Bronchus fibroblast of lung (primary cell): ENCODE measurements around the gene C19orf47. TPM values are rescaled to one million over a fixed set of nuclear protein-coding genes. Genes with fewer than 3 reads are reported as not detected.

ENCODE experiments used
- total RNA-seq: library from RNA; depleted of rRNA; stranded (reverse); fragments of >200 nt; gene quantifications from 2 replicates; pipeline ENCODE4 v1.2.3, GENCODE V29; 2015

C19orf47 gene
- total RNA-seq, result 9.2 and 15.0 TPM in 2 replicates

GRCh38 chr19:40348125-40348913 is at the start of gene C19orf47, which contains the start of gene PLD3:
Gene C19orf47 (minus strand): TSS chr19:40348397. CDS start chr19:40341857, 6,540 bp downstream.
Gene PLD3 (plus strand): TSS chr19:40348695. CDS start chr19:40366484, 17,789 bp downstream.

GRCh38 chr19:40390084-40390742 is 42.0 kb upstream of the C19orf47 start, which contains the start of gene HIPK4:
Gene HIPK4 (minus strand): TSS chr19:40390181. CDS start chr19:40389902, 279 bp downstream.

GRCh38 chr19:40284501-40285352 is 63.5 kb downstream of the C19orf47 start, which contains the start of gene AKT2:
Gene AKT2 (minus strand): TSS chr19:40285345. CDS start chr19:40265267, 20,078 bp downstream.

Other genes with a start within 250 kb of the C19orf47 start
- 4.9 and 5.1 TPM in 2 replicates for gene MAP3K10, start 157.0 kb downstream of the C19orf47 start, total RNA-seq
- not detected in 2 replicates for gene TTC9B, start 130.0 kb downstream of the C19orf47 start, total RNA-seq
- not detected in 2 replicates for gene CCNP, start 121.7 kb downstream of the C19orf47 start, total RNA-seq
- gene AKT2, start 63.1 kb downstream of the C19orf47 start, total RNA-seq, result 67.5 and 73.3 TPM in 2 replicates
- gene PLD3, start 298 bp upstream of the C19orf47 start, total RNA-seq, result 218 and 236 TPM in 2 replicates
- gene HIPK4, start 41.8 kb upstream of the C19orf47 start, total RNA-seq, result under 0.01 and 0.15 TPM in 2 replicates
- gene PRX, start 65.0 kb upstream of the C19orf47 start, total RNA-seq, result 1.6 and 1.8 TPM in 2 replicates
- 10.1 and 12.4 TPM in 2 replicates for gene SERTAD1, start 77.6 kb upstream of the C19orf47 start, total RNA-seq
- 17.7 TPM in 2 replicates for gene SERTAD3, start 95.9 kb upstream of the C19orf47 start, total RNA-seq
- 80.2 and 84.3 TPM in 2 replicates for gene BLVRB, start 117.3 kb upstream of the C19orf47 start, total RNA-seq
- gene SPTBN4, start 118.6 kb upstream of the C19orf47 start, total RNA-seq, result 0.34 and 1.5 TPM in 2 replicates
- 133 and 153 TPM in 2 replicates for gene SHKBP1, start 228.5 kb upstream of the C19orf47 start, total RNA-seq